PC-9 (cell line): ENCODE measurements around the gene PIK3R2. TPM values are rescaled to one million over a fixed set of nuclear protein-coding genes. Genes with fewer than 3 reads are reported as not detected.
A peak's percentile ranks its signal among the peaks of the same experiment; 100 is the strongest.

Source experiments
- BruUV-seq: library from RNA; stranded (reverse); fragments of 400-500 nt; replicated peaks from 2 replicates; lab custom pipeline; 2021; lab: Mats Ljungman, UMichigan
- CTCF ChIA-PET: fragments of 300-600 bp; sonication (Branson Sonifier 250); formaldehyde crosslinking; loops from one replicate; lab custom pipeline; 2022; ENCODE audit warnings: antibody characterized with exemption; lab: Charles Lee
- POLR2A ChIA-PET: fragments of 300-600 bp; sonication (Branson Sonifier 250); formaldehyde crosslinking; loops from one replicate; lab custom pipeline; 2022; ENCODE audit warnings: antibody characterized with exemption; ENCODE audit not compliant: unreplicated experiment; lab: Charles Lee
- DNase-seq, 2 experiments: peaks; one replicate each; pipeline versions ENCODE4 v3.0.0 to v3.0.0-alpha.2; 2015 to 2022; ENCODE audit warnings: mixed read lengths in 1 of 2
- H2AFZ ChIP-seq: fragments of 200-600 bp; sonication (generic); 2 replicates; pipeline ENCODE4 v1.8.1; 2017; ENCODE audit warnings: antibody characterized with exemption
- H3F3A ChIP-seq: fragments of 200-600 bp; sonication (generic); 2 replicates; pipeline ENCODE4 v1.8.1; 2017; ENCODE audit warnings: antibody characterized with exemption, mild to moderate bottlenecking, low read depth; ENCODE audit not compliant: insufficient read depth
- H3K27ac ChIP-seq: fragments of 200-600 bp; sonication (generic); 2 replicates; pipeline ENCODE4 v1.6.1; 2016; ENCODE audit warnings: mixed run types
- H3K27me3 ChIP-seq: fragments of 200-600 bp; sonication (generic); 2 replicates; pipeline ENCODE4 v1.6.1; 2016; ENCODE audit warnings: low read depth, mixed run types; ENCODE audit not compliant: insufficient read depth
- H3K36me3 ChIP-seq: fragments of 200-600 bp; sonication (generic); 2 replicates; pipeline ENCODE4 v1.6.1; 2016; ENCODE audit warnings: low read depth, mixed run types
- H3K4me1 ChIP-seq: fragments of 200-600 bp; sonication (generic); replicated peaks from 2 replicates; pipeline ENCODE4 v1.6.1; 2016; ENCODE audit warnings: mixed run types; ENCODE audit not compliant: insufficient read depth
- H3K4me2 ChIP-seq: fragments of 200-600 bp; sonication (generic); 2 replicates; pipeline ENCODE4 v1.6.1; 2017; ENCODE audit warnings: mixed run types
- H3K4me3 ChIP-seq: fragments of 200-600 bp; sonication (generic); 2 replicates; pipeline ENCODE4 v1.6.1; 2016; ENCODE audit warnings: mixed run types
- H3K79me2 ChIP-seq: fragments of 200-600 bp; sonication (generic); 2 replicates; pipeline ENCODE4 v1.6.1; 2017; ENCODE audit warnings: low read depth, mixed run types
- H3K9me2 ChIP-seq: fragments of 200-600 bp; sonication (generic); 2 replicates; pipeline ENCODE4 v1.8.1; 2017; ENCODE audit warnings: mild to moderate bottlenecking; ENCODE audit not compliant: insufficient read depth
- H3K9me3 ChIP-seq: fragments of 200-600 bp; sonication (generic); 2 replicates; pipeline ENCODE4 v1.8.1; 2016; ENCODE audit warnings: low read depth; ENCODE audit not compliant: insufficient read depth
- H4K20me1 ChIP-seq: fragments of 200-600 bp; sonication (generic); 2 replicates; pipeline ENCODE4 v1.8.1; 2017; ENCODE audit not compliant: insufficient read depth
- CTCF ChIP-seq: fragments of 200-600 bp; sonication (generic); conservative IDR thresholded peaks from 2 replicates; pipeline ENCODE4 v1.6.1; 2017; ENCODE audit warnings: mixed run types, antibody characterized with exemption, mild to moderate bottlenecking, moderate library complexity
- EZH2 ChIP-seq: fragments of 200-600 bp; sonication (generic); IDR thresholded peaks from 2 replicates; pipeline ENCODE4 v1.8.0; 2017; ENCODE audit warnings: antibody characterized with exemption, low read depth
- intact Hi-C: fragments of 100-400 bp; cut with micrococcal nuclease; formaldehyde crosslinking; loops from one replicate; pipeline ENCODE4 v1.10.0; 2022; ENCODE audit not compliant: unreplicated experiment
- total RNA-seq: library from RNA; stranded (reverse); gene quantifications from 2 replicates; pipeline ENCODE4 v1.2.3, GENCODE V29; 2021

Gene PIK3R2
- total RNA-seq, 1 experiment from 2014 or later = 61.8 TPM

- Histone ChIP-seq H3K4me2 (no peak overlapping the region), H3K4me3 (no peak overlapping the region), H4K20me1 (no peaks in the 10 kb centered on the region), H3K9me3 (no peaks in the 10 kb centered on the region), H2AFZ (no peak overlapping the region; the same call in 1 of the 2 replicates), H3K4me1 (no peaks in the 10 kb centered on the region), H3K27ac (no peak overlapping the region), H3K9me2 (no peaks in the 10 kb centered on the region), H3K79me2 (no peaks in the 10 kb centered on the region), H3K36me3 (no peaks in the 10 kb centered on the region), H3K27me3 (no peaks in the 10 kb centered on the region), H3F3A (peaks cover 38% of the 10 kb centered on the region)
- TF ChIP-seq EZH2 (no peak), CTCF (no peak)
- ChIA-PET CTCF (no interaction called here), POLR2A (no interaction called here)
- BruUV-seq = no TSS peak
- intact Hi-C loops = no loop called here
- no peak for DNase-seq
Observed at GRCh38 chr19:18185538-18185937, 32.6 kb downstream of the PIK3R2 start.

GRCh38 chr19:18190278-18190677 is 37.3 kb downstream of the PIK3R2 start:
- CTCF ChIA-PET = interaction anchor here (0.7 kb wide), 1 partner anchor 9 kb away, joined by 3 read pairs; no protein-coding TSS in a partner anchor

GRCh38 chr19:18191640-18192062 is 38.7 kb downstream of the PIK3R2 start:
- peak in 1 of 2 experiments; percentile 50 for DNase-seq
- H3K4me1 ChIP-seq = peaks cover 16% of the 10 kb centered on the region
- CTCF ChIA-PET = interaction anchor here (0.5 to 2.0 kb wide), 7 partner anchors 17 to 155 kb away, joined by 3 to 14 read pairs (median 4); no protein-coding TSS in a partner anchor
- peaks cover 12% of the 10 kb centered on the region for H3K79me2 ChIP-seq
- H3K27ac ChIP-seq = peak overlapping the region; percentile 73
- H2AFZ ChIP-seq = peak overlapping the region; percentile 78
- intact Hi-C loops = loop anchor here (1.0 to 5.0 kb wide), 6 partner anchors 13 to 221 kb away; partner anchors contain the start of genes PGPEP1, PIK3R2 and RAB3A
- no peak for TF ChIP-seq EZH2
- TF ChIP-seq CTCF = no peak
- H3K9me2 ChIP-seq = no peaks in the 10 kb centered on the region
- no peaks in the 10 kb centered on the region for H3K9me3 ChIP-seq
- H3K4me3 ChIP-seq = peak overlapping the region; percentile 61
- no peaks in the 10 kb centered on the region for H3K27me3 ChIP-seq
- H3K4me2 ChIP-seq = peak overlapping the region; percentile 88
- POLR2A ChIA-PET = interaction anchor here (0.5 to 0.7 kb wide), 6 partner anchors 74 to 270 kb away, joined by 3 to 8 read pairs (median 4); partner anchors contain the start of gene JUND
- H3F3A ChIP-seq = peaks cover 32% of the 10 kb centered on the region
- no TSS peak for BruUV-seq
- no peaks in the 10 kb centered on the region for H3K36me3 ChIP-seq
- H4K20me1 ChIP-seq = no peaks in the 10 kb centered on the region

More at GRCh38 chr19:18190278-18190677, 37.3 kb downstream of the PIK3R2 start:
- peaks cover 16% of the 10 kb centered on the region for H3K4me1 ChIP-seq
- no peak for TF ChIP-seq CTCF
- TF ChIP-seq EZH2 = no peak
- no peak overlapping the region for H3K4me3 ChIP-seq
- no peaks in the 10 kb centered on the region for H3K9me3 ChIP-seq
- no peaks in the 10 kb centered on the region for H4K20me1 ChIP-seq
- H3K9me2 ChIP-seq = no peaks in the 10 kb centered on the region
- H3K36me3 ChIP-seq = no peaks in the 10 kb centered on the region
- peaks cover 32% of the 10 kb centered on the region for H3F3A ChIP-seq
- DNase-seq = no peak
- H3K27ac ChIP-seq = no peak overlapping the region
- H3K27me3 ChIP-seq = no peaks in the 10 kb centered on the region
- BruUV-seq = no TSS peak
- POLR2A ChIA-PET = no interaction called here
- H2AFZ ChIP-seq = no peak overlapping the region
- intact Hi-C loops = loop anchor here (5.0 kb wide), 3 partner anchors 62 to 222 kb away; partner anchors contain the start of gene PGPEP1
- H3K79me2 ChIP-seq = peaks cover 12% of the 10 kb centered on the region
- H3K4me2 ChIP-seq = no peak overlapping the region
